Measurements from ENCODE around the gene MPEG1.

- TF ChIP-seq POLR2A (IDR thresholded peaks at IDR 0.05): no peak
- no peak for TF ChIP-seq CTCF (IDR thresholded peaks at IDR 0.05)
Observed at GRCh38 chr11:59189986-59190385, 22.7 kb downstream of the MPEG1 start.
